ENCODE data around the gene DNAJC15. TPM values are rescaled to one million over a fixed set of nuclear protein-coding genes. Genes with fewer than 3 reads are reported as not detected.

DNAJC15 gene
- total RNA-seq, 1 experiment from 2014 or later, result 12.5 TPM

DNA sequence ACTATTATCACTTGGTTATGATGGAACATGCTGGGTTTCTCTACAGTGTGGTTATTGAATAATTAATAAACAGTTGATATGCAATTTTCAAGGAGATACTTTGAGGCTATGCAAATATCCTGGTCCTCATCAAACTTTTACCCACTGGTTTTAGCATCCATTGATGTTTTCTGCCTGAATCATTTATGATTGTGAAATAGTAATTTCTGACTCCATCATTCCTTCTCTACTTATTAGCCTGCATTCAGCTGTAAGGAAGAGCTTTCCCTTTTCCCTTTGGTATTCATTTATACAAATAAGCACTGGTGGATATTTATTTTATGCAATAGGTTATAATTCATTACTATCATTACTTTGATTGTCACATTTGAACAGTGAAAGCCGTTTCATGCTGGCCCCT is 13.9 kb upstream of the DNAJC15 start:
- H4K20me1 ChIP-seq (ENCODE audit: low read length), result no peaks in the 10 kb centered on the region
- ATAC-seq (no peak), DNase-seq (no peak)
- intact Hi-C loops (cut with micrococcal nuclease), result no loop called here
- peaks cover 27% of the 10 kb centered on the region for H3K4me1 ChIP-seq (ENCODE audit: insufficient read depth, low read length)
- ChIA-PET CTCF (no interaction called here), POLR2A (ENCODE audit: unreplicated experiment) (no interaction called here)
- H3K9me3 ChIP-seq (ENCODE audit: low read length), result no peaks in the 10 kb centered on the region
- no peaks in the 10 kb centered on the region for H3K36me3 ChIP-seq (ENCODE audit: low read depth, low read length)
- BruUV-seq (replicated peaks), result no TSS peak
- no peak overlapping the region for H3K4me3 ChIP-seq (ENCODE audit: low read length)
- H3K27me3 ChIP-seq (ENCODE audit: low read length), result no peaks in the 10 kb centered on the region
- TF ChIP-seq EZH2phosphoT487 (IDR thresholded peaks at IDR 0.05; ENCODE audit: borderline replicate concordance, low read length), result no peak
- TF ChIP-seq, protein P1, sequence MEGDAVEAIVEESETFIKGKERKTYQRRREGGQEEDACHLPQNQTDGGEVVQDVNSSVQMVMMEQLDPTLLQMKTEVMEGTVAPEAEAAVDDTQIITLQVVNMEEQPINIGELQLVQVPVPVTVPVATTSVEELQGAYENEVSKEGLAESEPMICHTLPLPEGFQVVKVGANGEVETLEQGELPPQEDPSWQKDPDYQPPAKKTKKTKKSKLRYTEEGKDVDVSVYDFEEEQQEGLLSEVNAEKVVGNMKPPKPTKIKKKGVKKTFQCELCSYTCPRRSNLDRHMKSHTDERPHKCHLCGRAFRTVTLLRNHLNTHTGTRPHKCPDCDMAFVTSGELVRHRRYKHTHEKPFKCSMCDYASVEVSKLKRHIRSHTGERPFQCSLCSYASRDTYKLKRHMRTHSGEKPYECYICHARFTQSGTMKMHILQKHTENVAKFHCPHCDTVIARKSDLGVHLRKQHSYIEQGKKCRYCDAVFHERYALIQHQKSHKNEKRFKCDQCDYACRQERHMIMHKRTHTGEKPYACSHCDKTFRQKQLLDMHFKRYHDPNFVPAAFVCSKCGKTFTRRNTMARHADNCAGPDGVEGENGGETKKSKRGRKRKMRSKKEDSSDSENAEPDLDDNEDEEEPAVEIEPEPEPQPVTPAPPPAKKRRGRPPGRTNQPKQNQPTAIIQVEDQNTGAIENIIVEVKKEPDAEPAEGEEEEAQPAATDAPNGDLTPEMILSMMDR (conservative IDR thresholded peaks at IDR 0.05; ENCODE audit: low read depth, low read length), result no peak
- TF ChIP-seq EZH2 (IDR thresholded peaks at IDR 0.05; ENCODE audit: low read length, unreplicated experiment), result no peak
- no peaks in the 10 kb centered on the region for H3K79me2 ChIP-seq (ENCODE audit: low read length)
- H3K9ac ChIP-seq (ENCODE audit: low read length), result no peak overlapping the region
- no peak overlapping the region for H2AFZ ChIP-seq (ENCODE audit: low read length)
- H3F3A ChIP-seq (ENCODE audit: low read length, unreplicated experiment), result no peaks in the 10 kb centered on the region
- H3K4me2 ChIP-seq (ENCODE audit: low read length), result no peak overlapping the region
- H3K9me2 ChIP-seq (replicated peaks; ENCODE audit: low read length), result no peaks in the 10 kb centered on the region
- H3K27ac ChIP-seq (ENCODE audit: low read length), result no peak overlapping the region

DNA sequence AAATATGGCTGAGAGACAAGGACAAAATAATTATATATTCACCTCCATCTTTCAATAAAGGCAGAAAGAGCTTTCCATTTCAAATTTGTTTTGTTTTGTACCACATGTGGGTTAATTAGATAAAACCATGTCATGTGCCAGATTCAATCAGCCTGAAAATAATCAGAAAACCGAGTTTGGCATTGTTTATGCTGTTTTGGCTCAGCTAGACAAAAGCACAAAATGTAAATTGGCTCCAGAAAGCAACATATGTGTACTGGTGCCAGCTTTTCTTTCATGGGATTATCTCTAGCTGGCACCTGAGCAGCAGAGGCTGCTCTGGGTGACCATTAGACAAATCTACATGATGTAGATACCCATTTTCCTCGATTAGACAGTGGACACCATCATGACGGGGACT is 9.2 kb upstream of the DNAJC15 start:
- no peak overlapping the region for H3K4me2 ChIP-seq (ENCODE audit: low read length)
- ChIA-PET CTCF (no interaction called here), POLR2A (ENCODE audit: unreplicated experiment) (interaction anchor here (0.6 kb wide), 1 partner anchor 51 kb away, joined by 6 read pairs; no protein-coding TSS in a partner anchor)
- H3K9ac ChIP-seq (ENCODE audit: low read length), result no peak overlapping the region
- H2AFZ ChIP-seq (ENCODE audit: low read length), result no peak overlapping the region
- intact Hi-C loops (cut with micrococcal nuclease), result no loop called here
- H3K79me2 ChIP-seq (ENCODE audit: low read length), result no peaks in the 10 kb centered on the region
- no peaks in the 10 kb centered on the region for H4K20me1 ChIP-seq (ENCODE audit: low read length)
- H3F3A ChIP-seq (ENCODE audit: low read length, unreplicated experiment), result no peaks in the 10 kb centered on the region
- TF ChIP-seq EZH2phosphoT487 (IDR thresholded peaks at IDR 0.05; ENCODE audit: borderline replicate concordance, low read length), result no peak
- TF ChIP-seq EZH2 (IDR thresholded peaks at IDR 0.05; ENCODE audit: low read length, unreplicated experiment), result no peak
- TF ChIP-seq, protein P1 (conservative IDR thresholded peaks at IDR 0.05; ENCODE audit: low read depth, low read length), result no peak
- no peak overlapping the region for H3K4me3 ChIP-seq (ENCODE audit: low read length)
- H3K9me3 ChIP-seq (ENCODE audit: low read length), result no peaks in the 10 kb centered on the region
- H3K36me3 ChIP-seq (ENCODE audit: low read depth, low read length), result no peaks in the 10 kb centered on the region
- no peak overlapping the region for H3K27ac ChIP-seq (ENCODE audit: low read length)
- no peaks in the 10 kb centered on the region for H3K9me2 ChIP-seq (replicated peaks; ENCODE audit: low read length)
- ATAC-seq, result no peak
- H3K4me1 ChIP-seq (ENCODE audit: insufficient read depth, low read length), result no peaks in the 10 kb centered on the region
- H3K27me3 ChIP-seq (ENCODE audit: low read length), result no peaks in the 10 kb centered on the region
- no peak for DNase-seq
- no TSS peak for BruUV-seq (replicated peaks)

- no peaks in the 10 kb centered on the region for H3K79me2 ChIP-seq (ENCODE audit: low read length)
- no peak for TF ChIP-seq EZH2 (IDR thresholded peaks at IDR 0.05; ENCODE audit: low read length, unreplicated experiment)
- no peaks in the 10 kb centered on the region for H3K36me3 ChIP-seq (ENCODE audit: low read depth, low read length)
- no peak overlapping the region for H2AFZ ChIP-seq (ENCODE audit: low read length)
- ChIA-PET POLR2A (ENCODE audit: unreplicated experiment) (no interaction called here), CTCF (no interaction called here)
- H3K9me2 ChIP-seq (replicated peaks; ENCODE audit: low read length), result no peaks in the 10 kb centered on the region
- no peak for DNase-seq
- peaks cover 11% of the 10 kb centered on the region for H3K4me1 ChIP-seq (ENCODE audit: insufficient read depth, low read length)
- no peak overlapping the region for H3K4me2 ChIP-seq (ENCODE audit: low read length)
- H4K20me1 ChIP-seq (ENCODE audit: low read length), result no peaks in the 10 kb centered on the region
- H3K9ac ChIP-seq (ENCODE audit: low read length), result no peak overlapping the region
- H3K9me3 ChIP-seq (ENCODE audit: low read length), result no peaks in the 10 kb centered on the region
- H3F3A ChIP-seq (ENCODE audit: low read length, unreplicated experiment), result no peaks in the 10 kb centered on the region
- H3K27me3 ChIP-seq (ENCODE audit: low read length), result no peaks in the 10 kb centered on the region
- no TSS peak for BruUV-seq (replicated peaks)
- intact Hi-C loops (cut with micrococcal nuclease), result no loop called here
- ATAC-seq, result no peak
- H3K27ac ChIP-seq (ENCODE audit: low read length), result no peak overlapping the region
- H3K4me3 ChIP-seq (ENCODE audit: low read length), result no peak overlapping the region
Observed at GRCh38 chr13:43016226-43016625, 7.2 kb upstream of the DNAJC15 start.
